Right ventricle myocardium inferior (tissue), 1 donor: ENCODE results near the gene NFKBIA. TPM values are rescaled to one million over a fixed set of nuclear protein-coding genes. Genes with fewer than 3 reads are reported as not detected.
A peak's percentile ranks its signal among the peaks of the same experiment; 100 is the strongest.

Experiments used
- ATAC-seq: fragments of 200-7000 bp; cut with Tn5 transposase; one replicate; pipeline ENCODE4 v1.9.1; 2020; ENCODE audit warnings: mild to moderate bottlenecking, moderate library complexity
- DNase-seq: peaks from one replicate; pipeline ENCODE4 v3.0.0; 2021; ENCODE audit errors: missing footprints
- intact Hi-C: fragments of 100-400 bp; cut with DNase I; formaldehyde crosslinking; loops from one replicate; pipeline ENCODE4 v1.11.0; 2022
- total RNA-seq: library from RNA; stranded (reverse); fragmentation: NEBNext Ultra II Directional; extraction: Animal tissue kit (Norgen Biotek cat#: 25700); gene quantifications from one replicate; pipeline ENCODE4 v1.2.1, GENCODE V29; 2021
- donor health status: DM: no; HTN: yes; CAD: no; lungs with severe emphysema.

NFKBIA gene
- total RNA-seq, 1 donor from 2014 or later: 83.0 TPM

GRCh38 chr14:35412272-35413056 lies 7.9 kb upstream of the NFKBIA start:
- ATAC-seq (peak; percentile 52), DNase-seq (no peak)
- intact Hi-C loops: loop anchor here (2.0 to 10.0 kb wide), 4 partner anchors 152 to 428 kb away; partner anchors contain the start of gene SRP54

GRCh38 chr14:35410858-35411257 lies 6.3 kb upstream of the NFKBIA start:
- DNase-seq (no peak), ATAC-seq (no peak)
- intact Hi-C loops: loop anchor here (10.0 kb wide), 1 partner anchor 426 kb away; the partner anchor contains the start of gene SRP54

GRCh38 chr14:35409595-35409994 lies 5.0 kb upstream of the NFKBIA start:
- intact Hi-C loops: no loop called here
- DNase-seq (no peak), ATAC-seq (no peak)

- DNase-seq: peak; percentile 57
- intact Hi-C loops: no loop called here
- no peak for ATAC-seq
Observed at GRCh38 chr14:35408026-35408425, 3.5 kb upstream of the NFKBIA start.

GRCh38 chr14:35407306-35407630 lies 2.7 kb upstream of the NFKBIA start:
- ATAC-seq: no peak
- intact Hi-C loops: loop anchor here (2.0 kb wide), 1 partner anchor 144 kb away; no protein-coding TSS in a partner anchor
- DNase-seq: no peak

GRCh38 chr14:35406506-35407305 lies 2.2 kb upstream of the NFKBIA start:
- ATAC-seq: no peak
- DNase-seq: no peak
- intact Hi-C loops: loop anchor here (2.0 kb wide), 1 partner anchor 144 kb away; no protein-coding TSS in a partner anchor

GRCh38 chr14:35406090-35406489 lies 1.5 kb upstream of the NFKBIA start:
- ATAC-seq: no peak
- intact Hi-C loops: loop anchor here (2.0 kb wide), 1 partner anchor 143 kb away; no protein-coding TSS in a partner anchor
- DNase-seq: no peak

- DNase-seq: peak; percentile 68
Observed at GRCh38 chr14:35405304-35405996, 901 bp upstream of the NFKBIA start.

GRCh38 chr14:35403603-35404448 lies 723 bp downstream of the NFKBIA start:
- peak; percentile 88 for ATAC-seq
- intact Hi-C loops: loop anchor here (1.0 to 5.0 kb wide), 4 partner anchors 19 to 282 kb away; partner anchors contain the start of genes PPP2R3C and PRORP
- peak; percentile 98 for DNase-seq

More at GRCh38 chr14:35405304-35405996, 901 bp upstream of the NFKBIA start:
- intact Hi-C loops: loop anchor here (1.0 kb wide), 1 partner anchor 113 kb away; the partner anchor contains the start of gene PSMA6
- no peak for ATAC-seq

- intact Hi-C loops: loop anchor here (5.0 kb wide), 1 partner anchor 281 kb away; the partner anchor contains the start of genes PPP2R3C and PRORP
- peak; percentile 5 for ATAC-seq
- peak; percentile 74 for DNase-seq
Observed at GRCh38 chr14:35403114-35403602, 1.4 kb downstream of the NFKBIA start.

GRCh38 chr14:35402323-35403113 lies 2.0 kb downstream of the NFKBIA start:
- DNase-seq: no peak
- ATAC-seq: no peak
- intact Hi-C loops: loop anchor here (5.0 kb wide), 1 partner anchor 280 kb away; the partner anchor contains the start of genes PPP2R3C and PRORP

- intact Hi-C loops: loop anchor here (5.0 kb wide), 1 partner anchor 279 kb away; the partner anchor contains the start of genes PPP2R3C and PRORP
- ATAC-seq: no peak
- peak; percentile 75 for DNase-seq
Observed at GRCh38 chr14:35401422-35402265, 2.9 kb downstream of the NFKBIA start.

GRCh38 chr14:35400648-35401421 lies 3.7 kb downstream of the NFKBIA start:
- ATAC-seq: no peak
- intact Hi-C loops: loop anchor here (5.0 kb wide), 1 partner anchor 279 kb away; the partner anchor contains the start of genes PPP2R3C and PRORP
- DNase-seq: no peak

- DNase-seq (no peak), ATAC-seq (no peak)
- intact Hi-C loops: no loop called here
Observed at GRCh38 chr14:35399083-35399937, 5.2 kb downstream of the NFKBIA start.
